Measurements from ENCODE around the gene CACNA1H. TPM values are rescaled to one million over a fixed set of nuclear protein-coding genes. Genes with fewer than 3 reads are reported as not detected.
"Not testable (repeated sequence)": the region's sequence is repeated elsewhere in the genome, so short reads cannot be mapped to it uniquely, and the experiment has no call there.

The CACNA1H gene
- total RNA-seq, 2 donors from 2014 or later = 67.3 to 79.2 TPM

DNA sequence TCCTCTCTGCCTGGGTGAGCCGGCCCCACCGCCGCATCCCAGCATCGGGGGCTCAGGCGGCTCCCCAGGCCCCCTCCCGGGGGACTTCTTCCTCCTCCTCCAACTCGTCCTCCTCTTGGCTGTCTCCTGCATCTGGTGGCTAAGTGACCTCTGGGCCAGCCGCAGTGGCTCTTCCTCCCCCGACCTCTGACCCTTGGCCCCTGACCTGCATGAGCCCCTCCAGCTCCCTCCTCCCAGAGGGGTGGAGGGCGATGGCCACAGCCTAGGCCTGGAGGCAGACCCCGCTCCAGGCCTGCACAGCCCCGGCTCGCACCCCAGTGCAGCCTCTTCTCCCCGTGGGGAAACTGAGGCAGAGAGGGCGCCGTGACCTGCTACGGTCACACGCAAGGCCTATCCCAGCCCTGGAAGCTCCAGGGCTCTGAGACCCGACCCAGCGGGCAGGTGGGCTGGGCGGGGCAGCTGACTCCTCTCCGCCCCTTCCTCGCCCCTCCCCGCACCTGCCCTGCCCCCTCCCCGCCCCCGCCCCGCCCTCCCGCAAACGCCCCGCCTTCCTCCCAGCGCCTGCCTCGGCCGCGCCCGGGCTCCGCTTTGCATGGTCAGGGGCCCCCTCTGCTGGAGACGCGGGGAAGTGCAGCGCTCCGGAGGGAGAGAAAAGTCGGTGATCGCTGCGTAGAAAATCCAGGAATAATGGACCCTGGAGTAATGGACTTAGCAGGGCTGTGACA, 96.3 kb downstream of the CACNA1H start:
- intact Hi-C loops (cut with DNase I); DNase-seq (ENCODE audit: low spot score): not testable (repeated sequence)

GRCh38 chr16:1253701-1254364, 100.9 kb downstream of the CACNA1H start:
- DNase-seq (ENCODE audit: low spot score); intact Hi-C loops (cut with DNase I): not testable (repeated sequence)

- intact Hi-C loops (cut with DNase I); DNase-seq (ENCODE audit: low spot score): not testable (repeated sequence)
These were observed 101.9 kb downstream of the CACNA1H start for GRCh38 chr16:1254821-1255220.

DNA sequence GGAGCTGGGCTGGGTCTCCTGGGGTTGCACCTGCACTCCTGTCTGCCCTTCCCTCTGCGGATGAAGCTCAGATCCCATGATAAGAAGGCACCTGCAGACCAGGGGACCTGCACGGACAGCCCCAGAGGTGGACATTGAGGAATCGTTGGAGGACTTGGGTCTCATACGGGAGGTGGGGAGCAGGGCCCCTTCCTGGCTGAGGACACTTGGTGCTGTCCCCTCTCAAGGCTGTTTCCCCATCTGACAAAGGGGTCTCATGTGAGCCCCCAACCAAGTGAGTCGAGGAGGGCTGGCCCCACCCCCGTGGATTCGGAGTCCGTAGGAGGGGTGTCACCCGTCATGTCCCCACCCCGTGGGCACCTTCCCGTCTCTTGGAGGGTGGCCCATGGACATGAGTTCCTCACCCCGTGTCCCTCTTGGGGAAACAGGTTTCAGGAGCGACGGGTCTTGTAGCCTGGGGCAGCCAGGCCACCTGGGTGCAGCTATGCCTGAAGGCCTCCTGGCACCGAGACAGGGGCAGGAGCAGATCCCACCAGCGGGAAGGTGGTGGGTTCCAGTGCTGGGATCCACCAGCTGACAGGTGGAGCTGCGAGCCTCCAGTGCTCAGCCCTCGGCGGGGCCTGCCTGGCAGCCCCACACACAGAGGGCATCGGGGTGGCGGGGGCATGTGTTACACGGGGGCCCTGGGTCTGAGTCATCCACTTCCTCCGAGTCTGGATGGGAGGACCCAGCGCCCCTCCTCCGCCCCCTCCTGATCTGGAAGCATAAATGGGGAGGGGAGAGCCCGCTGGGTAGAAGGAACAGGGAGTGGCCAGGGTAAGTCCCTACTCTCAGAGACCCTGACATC, 102.6 kb downstream of the CACNA1H start, which contains the start of gene TPSD1:
TSS of gene TPSD1 (plus strand) at position 794 of the 847 bp plus-strand sequence. CDS start 212 bp downstream, outside the sequence.
- intact Hi-C loops (cut with DNase I); DNase-seq (ENCODE audit: low spot score): not testable (repeated sequence)

DNA sequence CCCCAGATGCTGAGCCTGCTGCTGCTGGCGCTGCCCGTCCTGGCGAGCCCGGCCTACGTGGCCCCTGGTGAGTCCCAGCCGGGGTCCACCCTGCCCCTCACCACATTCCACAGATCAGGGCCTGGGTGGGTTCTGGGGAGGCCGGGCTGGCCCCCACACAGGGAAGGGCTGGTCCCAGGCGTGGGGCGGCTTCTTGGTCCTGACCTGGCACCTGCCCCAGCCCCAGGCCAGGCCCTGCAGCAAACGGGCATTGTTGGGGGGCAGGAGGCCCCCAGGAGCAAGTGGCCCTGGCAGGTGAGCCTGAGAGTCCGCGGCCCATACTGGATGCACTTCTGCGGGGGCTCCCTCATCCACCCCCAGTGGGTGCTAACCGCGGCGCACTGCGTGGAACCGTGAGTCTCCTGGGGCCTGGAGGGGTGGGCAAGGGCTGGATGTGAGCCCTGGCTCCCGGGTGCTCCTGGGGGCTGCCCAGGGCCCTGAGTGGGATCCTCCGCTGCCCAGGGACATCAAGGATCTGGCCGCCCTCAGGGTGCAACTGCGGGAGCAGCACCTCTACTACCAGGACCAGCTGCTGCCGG, 103.5 kb downstream of the CACNA1H start:
- intact Hi-C loops (cut with DNase I); DNase-seq (ENCODE audit: low spot score): not testable (repeated sequence)

GRCh38 chr16:1256874-1257322, 104.0 kb downstream of the CACNA1H start:
- intact Hi-C loops (cut with DNase I) = no loop called here
- no peak for DNase-seq (ENCODE audit: low spot score)

DNA sequence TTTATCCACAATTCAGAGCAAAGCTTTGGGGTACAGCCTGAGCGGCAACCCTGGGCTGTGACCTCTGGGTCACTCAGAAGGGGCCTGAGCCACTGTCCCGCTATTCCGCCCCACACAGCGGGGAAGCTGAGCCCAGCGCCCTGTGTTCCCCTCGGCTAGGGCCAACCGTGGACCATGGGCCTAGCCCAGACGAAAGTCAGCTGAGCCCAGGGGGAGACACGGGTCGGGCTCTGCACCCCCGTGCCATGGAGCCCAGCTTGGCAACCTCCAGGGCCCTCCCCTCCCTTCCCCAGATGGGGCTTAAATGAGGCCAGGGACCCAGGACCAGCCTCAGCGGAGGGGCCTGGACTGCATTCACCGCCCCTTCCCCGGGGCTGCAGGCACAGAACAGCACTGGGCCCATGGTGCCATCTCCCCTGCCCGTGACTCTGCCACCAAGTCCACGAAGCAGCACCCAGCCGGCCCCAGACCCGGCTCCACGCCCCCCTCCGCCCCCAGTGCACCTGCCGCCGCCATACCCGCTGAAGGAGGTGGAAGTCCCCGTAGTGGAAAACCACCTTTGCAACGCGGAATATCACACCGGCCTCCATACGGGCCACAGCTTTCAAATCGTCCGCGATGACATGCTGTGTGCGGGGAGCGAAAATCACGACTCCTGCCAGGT, 104.8 kb downstream of the CACNA1H start:
- no peak for DNase-seq (ENCODE audit: low spot score)
- intact Hi-C loops (cut with DNase I) = no loop called here

- intact Hi-C loops (cut with DNase I) = no loop called here
These were observed 105.3 kb downstream of the CACNA1H start for GRCh38 chr16:1258225-1258600.

GRCh38 chr16:1258906-1259759, 106.2 kb downstream of the CACNA1H start:
- intact Hi-C loops (cut with DNase I) = no loop called here
- DNase-seq (ENCODE audit: low spot score) = no peak

More at GRCh38 chr16:1258225-1258600, 105.3 kb downstream of the CACNA1H start:
- DNase-seq (ENCODE audit: low spot score) = no peak

DNA sequence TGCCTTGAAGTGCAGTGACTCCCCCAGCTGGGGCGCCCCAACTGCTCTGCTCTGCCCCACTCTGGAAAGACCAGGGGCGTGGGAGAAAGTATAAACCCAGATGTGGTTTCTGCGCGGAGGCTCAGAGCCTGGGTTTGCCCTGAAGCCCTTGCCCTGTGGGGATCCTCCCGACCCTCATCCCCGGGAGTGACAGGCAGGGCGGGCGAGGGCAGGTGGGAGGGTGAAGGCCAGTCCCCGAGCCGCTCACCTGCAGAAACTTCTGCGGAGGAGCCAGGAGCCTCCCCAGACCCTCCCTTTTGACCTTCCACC, 106.8 kb downstream of the CACNA1H start:
- intact Hi-C loops (cut with DNase I) = no loop called here
- no peak for DNase-seq (ENCODE audit: low spot score)

- intact Hi-C loops (cut with DNase I) = no loop called here
These were observed 107.3 kb downstream of the CACNA1H start for GRCh38 chr16:1260101-1260680.

GRCh38 chr16:1261131-1261892, 108.4 kb downstream of the CACNA1H start:
- intact Hi-C loops (cut with DNase I) = no loop called here

More at GRCh38 chr16:1260101-1260680, 107.3 kb downstream of the CACNA1H start:
- no peak for DNase-seq (ENCODE audit: low spot score)

GRCh38 chr16:1262210-1262845, 109.4 kb downstream of the CACNA1H start:
- DNase-seq (ENCODE audit: low spot score) = no peak
- intact Hi-C loops (cut with DNase I) = no loop called here

More at GRCh38 chr16:1261131-1261892, 108.4 kb downstream of the CACNA1H start:
- DNase-seq (ENCODE audit: low spot score) = no peak

DNA sequence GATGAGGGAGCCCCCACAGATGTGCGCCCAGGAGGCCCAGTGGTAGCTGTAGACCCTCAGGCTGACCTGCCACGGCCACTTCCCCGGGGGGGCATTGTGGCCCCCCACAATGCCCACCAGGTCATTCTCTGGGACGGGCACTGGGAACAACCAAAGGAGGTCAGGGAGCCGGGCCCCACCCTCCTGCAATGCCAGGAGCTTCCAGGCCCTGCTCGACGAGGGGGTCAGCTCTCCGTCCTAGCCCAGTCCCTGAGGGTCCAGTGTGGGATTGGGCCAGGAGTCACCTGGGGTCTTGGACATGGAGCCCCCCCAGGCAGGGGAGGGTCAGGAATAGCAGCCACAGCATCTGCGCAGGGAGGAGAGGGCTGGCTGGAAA, 109.9 kb downstream of the CACNA1H start:
- intact Hi-C loops (cut with DNase I) = no loop called here
- no peak for DNase-seq (ENCODE audit: low spot score)

DNA sequence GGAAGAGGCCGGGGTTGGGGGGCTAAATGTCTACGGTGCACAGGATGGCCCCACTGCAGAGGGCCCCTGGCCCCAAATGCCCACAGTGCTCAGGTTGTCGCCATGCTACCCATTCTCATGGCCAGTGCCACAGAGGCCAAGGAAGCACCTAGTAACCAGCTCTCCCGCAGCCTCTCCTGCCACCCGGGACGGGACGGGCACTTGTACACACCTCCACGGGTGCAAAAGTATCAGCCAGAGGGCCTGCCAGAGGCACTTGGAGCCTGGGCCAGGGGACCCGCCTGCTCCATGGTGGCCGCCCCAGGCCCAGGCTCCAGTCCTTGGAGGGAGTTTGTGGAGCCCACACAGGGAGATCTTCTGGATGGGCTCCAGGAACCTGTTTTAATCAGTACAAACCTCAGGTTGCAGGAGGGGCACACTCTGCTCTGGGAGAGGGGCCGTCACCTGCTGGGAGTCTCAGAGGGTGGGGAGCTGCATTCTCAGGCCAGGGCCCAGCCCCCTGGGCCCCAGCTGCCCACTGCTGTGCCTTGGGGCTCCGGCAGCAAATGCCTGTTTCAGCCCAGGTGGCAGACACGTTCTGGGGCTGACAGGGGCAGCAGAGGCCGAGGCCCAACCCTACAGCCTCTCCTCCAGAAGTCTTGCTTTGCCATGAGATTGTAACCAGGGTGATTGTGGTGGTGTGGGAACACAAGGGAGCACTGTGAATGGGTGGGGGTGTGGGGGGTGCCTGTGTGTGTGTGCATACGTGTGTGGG, 110.9 kb downstream of the CACNA1H start:
- no peak for DNase-seq (ENCODE audit: low spot score)
- intact Hi-C loops (cut with DNase I) = no loop called here

Measured in posterior vena cava (tissue), 2 donors.